HG03460 (cell line): ENCODE results near the gene MED9.

ENCODE experiments used
- ATAC-seq: cut with Tn5 transposase; IDR thresholded peaks from one replicate; pipeline ENCODE4 v1.9.1; 2021; ENCODE audit not compliant: unreplicated experiment

Gene MED9

GRCh38 chr17:17487998-17488397, 11.2 kb downstream of the MED9 start:
- no peak for ATAC-seq

GRCh38 chr17:17491031-17491471, 14.3 kb downstream of the MED9 start:
- no peak for ATAC-seq

GRCh38 chr17:17491546-17491988, 14.8 kb downstream of the MED9 start:
- ATAC-seq, result no peak

GRCh38 chr17:17492085-17492484, 15.3 kb downstream of the MED9 start:
- ATAC-seq, result no peak

GRCh38 chr17:17492571-17492970, 15.8 kb downstream of the MED9 start:
- no peak for ATAC-seq

GRCh38 chr17:17493249-17493985, 16.6 kb downstream of the MED9 start:
- ATAC-seq, result no peak

- no peak for ATAC-seq
Observed at GRCh38 chr17:17493986-17494466, 17.2 kb downstream of the MED9 start.

- ATAC-seq, result no peak
Observed at GRCh38 chr17:17494499-17494869, 17.7 kb downstream of the MED9 start.

- no peak for ATAC-seq
Observed at GRCh38 chr17:17494870-17495535, 18.2 kb downstream of the MED9 start.

GRCh38 chr17:17495536-17496188, 18.9 kb downstream of the MED9 start:
- no peak for ATAC-seq

- peak; percentile 66 for ATAC-seq
Observed at GRCh38 chr17:17496189-17497064, 19.6 kb downstream of the MED9 start, which contains the start of gene RASD1. RASD1 (minus strand) TSS chr17:17496395; CDS start chr17:17496181, 214 bp downstream.

- ATAC-seq, result peak; percentile 7
Observed at GRCh38 chr17:17497065-17497844, 20.5 kb downstream of the MED9 start.

GRCh38 chr17:17497845-17498520, 21.2 kb downstream of the MED9 start:
- no peak for ATAC-seq

GRCh38 chr17:17498606-17499301, 22.0 kb downstream of the MED9 start:
- ATAC-seq, result no peak

GRCh38 chr17:17499402-17500145, 22.8 kb downstream of the MED9 start:
- ATAC-seq, result no peak

- no peak for ATAC-seq
Observed at GRCh38 chr17:17500999-17501605, 24.3 kb downstream of the MED9 start.

GRCh38 chr17:17502741-17503565, 26.2 kb downstream of the MED9 start:
- no peak for ATAC-seq
